ENCODE measurements around the gene GOT1.

GOT1 gene

DNA sequence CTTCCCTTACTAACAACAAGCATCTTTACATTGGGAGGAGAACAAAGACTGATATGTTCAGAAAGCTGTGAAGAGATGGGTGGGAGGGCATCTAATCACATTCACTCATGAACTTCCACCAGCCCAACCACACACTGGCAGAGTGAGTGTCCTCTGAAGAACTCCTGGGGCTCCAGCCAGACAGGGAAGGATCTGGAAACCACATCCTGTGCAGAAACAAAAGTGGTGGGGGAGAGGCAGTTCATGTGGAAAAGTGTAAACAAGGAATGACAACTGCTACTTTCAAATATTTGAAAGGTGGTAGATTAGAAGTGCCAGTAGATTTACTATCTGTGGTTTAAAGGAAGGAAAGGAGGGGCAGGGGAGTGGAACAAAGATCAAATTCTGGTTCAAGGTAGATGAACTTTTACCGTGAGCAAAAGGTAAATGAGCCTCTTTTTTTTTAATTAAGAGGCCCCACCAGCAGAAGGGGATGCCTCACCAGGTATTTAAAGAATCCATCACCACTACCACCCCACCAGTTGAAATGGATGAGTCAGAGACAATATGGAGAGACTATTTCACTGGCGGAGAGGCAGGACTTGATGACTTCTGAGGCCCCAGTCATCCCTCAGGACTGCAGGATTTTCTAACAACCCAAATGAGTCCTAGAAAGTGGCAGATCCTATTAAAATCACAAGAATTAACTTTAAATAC, 34.5 kb downstream of the GOT1 start:
- no peak for DNase-seq (ENCODE audit: low read depth in 4 of 4, low spot score in 1 of 4)

DNA sequence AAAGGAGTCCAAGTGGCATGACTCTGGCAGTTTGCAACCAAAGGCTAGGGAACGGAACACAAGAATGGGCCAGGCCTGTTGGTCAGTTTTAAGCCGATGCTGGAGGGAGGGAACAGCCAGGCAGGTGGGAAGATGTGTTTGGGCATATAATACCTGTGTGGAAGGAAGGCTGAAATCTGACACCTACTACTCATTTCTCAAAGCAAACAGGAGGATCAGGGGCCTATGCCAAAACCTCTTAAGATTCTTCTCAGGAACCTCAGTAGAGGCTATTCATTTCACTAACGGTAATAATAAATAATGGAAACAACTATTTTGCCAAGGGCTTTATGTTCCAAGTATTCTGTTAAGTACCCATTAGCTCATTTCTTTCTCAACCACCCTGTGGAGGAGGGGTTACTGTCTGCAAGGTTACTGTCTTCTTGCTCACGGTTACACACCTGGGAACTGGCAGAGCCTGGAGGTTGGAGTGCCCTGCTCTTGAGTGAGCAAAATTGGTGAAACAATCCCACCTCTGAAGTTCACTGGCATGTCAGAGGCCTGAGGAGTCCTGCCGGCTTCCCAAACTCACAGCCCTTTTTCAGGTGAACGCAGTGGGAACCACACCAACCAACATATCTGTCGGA, 35.5 kb downstream of the GOT1 start:
- no peak for DNase-seq (ENCODE audit: low read depth in 4 of 4, low spot score in 1 of 4)

DNA sequence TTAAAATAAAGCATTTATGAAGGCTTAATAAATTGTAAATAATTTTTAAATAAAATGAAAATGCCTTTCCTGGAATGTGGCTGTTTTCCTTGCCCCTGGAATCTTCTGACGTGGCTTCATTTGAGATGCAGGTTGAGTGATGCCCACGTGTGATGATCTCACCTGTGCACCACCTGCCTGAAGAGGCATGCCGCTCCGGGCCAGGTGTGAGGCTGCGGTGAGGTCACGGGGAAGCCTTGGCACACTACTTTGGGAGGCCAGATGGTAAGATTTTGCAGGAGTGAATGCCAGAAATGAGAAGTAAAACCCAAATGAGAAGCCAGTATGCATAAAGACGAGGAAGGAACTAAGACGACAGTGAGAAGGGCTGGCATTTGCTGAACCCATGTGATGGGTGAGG, 36.2 kb downstream of the GOT1 start:
- DNase-seq (ENCODE audit: low read depth in 4 of 4, low spot score in 1 of 4) = no peak

DNA sequence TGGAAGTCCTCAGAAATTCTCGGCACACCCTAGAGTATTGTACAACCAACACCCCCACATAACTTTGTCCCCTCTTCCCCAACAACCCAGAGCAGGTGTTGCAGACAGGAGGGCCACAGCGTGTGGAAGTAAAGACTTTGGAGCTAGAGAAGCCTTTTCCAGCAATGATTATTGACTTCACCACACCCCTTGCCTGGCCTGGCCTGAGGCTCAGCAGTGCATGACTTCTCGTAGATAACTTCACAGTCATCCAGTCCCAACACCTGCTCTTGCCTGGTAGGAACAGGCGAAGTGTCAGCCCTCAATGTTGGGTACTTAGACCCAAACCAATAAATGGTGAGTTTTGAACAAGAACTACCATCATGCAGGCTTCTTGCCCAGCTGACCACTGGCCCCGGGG, 36.7 kb downstream of the GOT1 start:
- no peak for DNase-seq (ENCODE audit: low read depth in 4 of 4, low spot score in 1 of 4)

DNA sequence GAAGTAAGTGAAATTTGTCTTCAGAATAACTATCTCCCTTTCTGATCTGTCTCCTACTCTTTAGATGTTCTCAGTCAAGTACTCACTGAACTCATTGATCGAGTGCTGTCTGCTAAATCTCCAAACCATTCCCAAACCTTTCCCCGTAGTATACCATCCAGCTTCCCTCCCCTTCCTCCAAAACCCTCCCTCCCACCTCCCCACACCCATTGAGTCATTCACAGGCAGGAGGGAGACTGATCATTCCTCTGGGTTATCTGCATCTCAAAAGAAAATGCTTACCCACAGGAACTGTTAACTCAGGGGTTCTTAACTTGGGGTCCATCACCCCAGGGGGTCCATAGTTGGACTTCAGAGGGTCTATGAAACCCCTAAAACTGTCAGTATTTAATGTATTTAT, 37.4 kb downstream of the GOT1 start:
- no peak for DNase-seq (ENCODE audit: low read depth in 4 of 4, low spot score in 1 of 4)

DNA sequence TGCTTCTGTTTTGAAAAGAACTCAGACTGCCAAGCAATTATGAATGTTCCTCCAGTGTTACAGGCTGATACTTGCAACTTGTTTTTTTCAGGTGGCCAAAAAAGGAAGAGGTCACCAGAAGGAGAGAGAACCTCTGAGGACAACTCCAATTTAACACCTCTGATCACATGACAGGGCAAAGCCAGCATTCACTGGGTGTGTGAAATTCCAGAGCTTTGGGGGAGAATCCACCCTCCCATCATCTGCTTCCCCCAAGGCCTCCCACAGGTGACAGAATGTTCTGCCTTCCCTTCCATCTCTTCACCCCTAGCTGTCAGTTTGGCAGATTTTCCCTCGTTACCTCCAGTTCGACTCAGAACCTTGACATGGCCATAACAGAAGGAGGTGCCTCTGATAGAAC, 39.1 kb downstream of the GOT1 start:
- no peak for DNase-seq (ENCODE audit: low read depth in 4 of 4, low spot score in 1 of 4)

DNA sequence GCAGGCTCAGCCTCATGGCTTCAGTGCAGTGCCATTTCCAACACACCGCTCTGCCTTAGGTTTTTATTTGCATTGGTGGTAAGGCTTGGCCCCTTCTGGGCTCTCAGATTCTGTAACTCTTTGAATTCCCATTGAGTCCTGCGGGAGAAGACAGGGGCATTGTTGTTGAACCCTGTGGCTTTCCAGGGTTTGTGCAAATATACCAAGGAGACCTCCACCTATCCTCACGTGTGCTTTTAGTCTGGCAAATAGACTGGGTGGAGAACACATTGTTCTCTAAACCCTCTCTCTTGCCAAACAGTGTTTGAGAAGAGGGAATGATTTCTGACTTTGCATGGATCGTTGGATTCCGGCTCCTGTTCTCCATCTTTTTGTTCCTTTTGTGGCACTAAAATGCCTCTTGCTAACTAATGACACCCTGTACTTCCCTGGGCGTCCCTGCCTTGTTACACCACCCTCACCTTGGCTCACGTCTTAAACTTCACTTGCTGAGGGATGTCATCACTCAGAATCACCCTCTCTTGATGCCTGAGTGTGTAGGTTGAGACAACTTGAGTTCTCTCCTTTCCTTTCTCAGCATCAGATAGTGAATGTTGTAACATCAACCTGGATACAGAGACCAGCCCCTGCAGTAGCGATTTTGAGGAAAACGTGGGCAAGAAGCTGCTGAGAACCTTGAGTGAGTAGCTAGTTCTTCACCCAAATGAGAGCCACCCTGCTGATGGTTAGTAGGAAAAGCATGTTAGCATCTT, 40.5 kb downstream of the GOT1 start:
- no peak for DNase-seq (ENCODE audit: low read depth in 4 of 4, low spot score in 1 of 4)

DNA sequence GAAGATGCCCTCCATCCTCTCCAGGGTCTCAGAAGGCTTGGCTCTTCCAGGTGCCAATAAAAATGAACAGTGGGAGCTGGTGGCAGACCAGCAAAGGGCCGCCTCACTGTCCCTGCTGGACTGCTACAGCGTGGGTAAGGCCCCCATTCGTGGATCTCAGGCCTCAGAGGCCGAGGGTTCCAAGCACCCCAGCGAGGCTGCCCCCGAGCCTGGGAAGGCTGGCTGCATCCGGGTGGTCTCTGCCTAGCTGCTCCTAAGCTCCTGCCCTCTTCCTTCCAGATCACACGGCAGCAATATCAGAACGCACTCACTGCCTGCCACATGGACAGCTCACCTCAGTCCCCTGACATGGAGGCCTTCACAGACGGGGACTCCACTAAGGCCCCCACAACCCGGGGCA, 42.9 kb downstream of the GOT1 start:
- DNase-seq (ENCODE audit: low read depth in 4 of 4, low spot score in 1 of 4) = no peak

DNA sequence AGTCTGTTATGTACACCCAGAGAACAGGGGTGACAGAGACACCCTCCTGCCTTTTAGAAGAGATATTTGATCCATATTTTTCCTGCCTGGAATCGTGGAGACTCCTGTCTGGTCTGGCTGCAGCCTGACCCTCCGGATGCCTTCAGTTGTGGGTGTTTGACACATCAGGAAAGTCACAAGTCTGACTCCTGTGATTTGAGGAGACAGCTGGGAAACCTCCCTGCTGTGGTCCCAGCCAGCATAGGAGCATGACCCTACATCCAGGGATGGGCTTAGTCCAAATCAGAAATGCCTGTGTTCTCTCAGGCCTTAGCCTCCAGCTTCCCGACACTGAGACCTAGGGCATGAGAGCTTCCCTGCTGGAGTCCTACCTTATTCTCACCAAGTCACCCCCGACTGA, 43.4 kb downstream of the GOT1 start:
- DNase-seq (ENCODE audit: low read depth in 4 of 4, low spot score in 1 of 4) = no peak

DNA sequence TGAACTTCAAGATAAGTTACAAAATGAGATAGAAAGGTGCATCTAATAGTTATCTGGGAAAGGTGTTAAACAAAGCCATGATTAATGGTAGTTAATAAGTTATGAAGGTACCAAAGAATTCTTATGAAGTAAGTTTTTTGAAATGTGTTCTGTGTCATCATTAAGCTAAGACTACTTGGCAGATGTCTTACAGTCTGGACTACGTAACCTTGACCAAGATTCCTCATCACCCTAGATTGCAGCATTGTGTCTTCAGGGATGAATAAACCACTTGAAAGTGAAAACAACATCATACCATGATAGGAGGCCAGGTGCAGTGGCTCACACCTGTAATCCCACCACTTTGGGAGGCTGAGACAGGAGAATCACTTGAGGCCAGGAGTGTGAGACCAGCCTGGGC, 48.2 kb downstream of the GOT1 start:
- no peak for DNase-seq (ENCODE audit: low read depth in 4 of 4, low spot score in 1 of 4)

DNA sequence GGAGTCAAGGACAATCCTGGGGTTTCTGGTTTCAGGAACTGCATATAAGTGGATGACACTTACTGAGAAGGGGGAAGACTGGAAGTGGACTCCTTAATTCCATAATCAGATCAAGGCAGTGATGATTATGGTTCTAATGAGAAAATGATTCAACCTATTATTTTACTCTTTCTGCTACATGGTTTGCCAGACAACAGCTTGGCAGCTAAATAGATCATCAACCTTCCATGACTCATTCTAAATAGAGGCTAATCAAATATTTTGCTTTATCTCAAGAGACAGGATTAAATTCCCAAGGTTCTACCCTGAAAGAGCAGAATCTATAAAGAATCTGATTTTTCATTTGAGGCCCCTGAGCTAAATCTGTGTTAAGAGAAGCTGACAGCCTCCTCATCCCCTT, 55.0 kb downstream of the GOT1 start:
- no peak for DNase-seq (ENCODE audit: low read depth in 4 of 4, low spot score in 1 of 4)

DNA sequence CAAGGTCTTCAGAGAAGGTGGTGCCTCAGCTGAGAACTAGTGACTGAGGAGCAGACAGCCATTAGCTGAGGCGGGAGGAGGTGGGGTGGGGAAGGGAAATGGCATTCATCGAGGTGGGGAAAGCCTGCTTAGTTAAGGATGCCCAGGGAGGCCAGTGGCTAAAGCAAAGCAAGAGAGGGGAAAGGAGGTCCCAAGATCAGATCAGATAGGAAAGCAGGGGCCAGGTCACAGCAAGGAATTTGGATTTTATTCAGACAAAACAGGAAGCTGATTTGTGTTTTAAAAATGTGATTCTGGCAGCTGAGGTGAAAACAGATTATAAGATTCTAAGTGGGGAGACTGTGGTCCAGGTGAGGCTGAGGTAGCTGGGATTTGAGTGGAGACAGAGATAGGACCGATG, 55.5 kb downstream of the GOT1 start:
- DNase-seq (ENCODE audit: low read depth in 4 of 4, low spot score in 1 of 4) = no peak

DNA sequence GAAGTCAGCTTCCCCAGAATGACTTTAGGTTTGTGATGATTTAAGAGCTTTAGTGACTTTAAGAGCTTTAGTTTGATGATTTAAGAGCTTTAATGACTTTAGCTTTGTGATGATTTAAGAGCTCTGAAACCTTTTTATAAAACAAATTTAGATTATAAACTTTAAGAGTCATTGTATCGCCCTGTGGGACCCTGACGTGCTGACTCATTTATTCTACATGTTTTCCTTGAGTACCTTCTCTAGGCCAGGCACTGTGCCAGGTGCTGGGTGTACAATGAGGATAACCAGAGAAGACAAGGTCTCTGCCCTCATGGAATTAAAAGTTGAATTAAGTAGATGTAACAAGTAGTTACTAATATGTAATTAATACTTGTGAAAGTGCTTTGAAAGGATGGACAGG, 55.9 kb downstream of the GOT1 start:
- no peak for DNase-seq (ENCODE audit: low read depth in 4 of 4, low spot score in 1 of 4)

DNA sequence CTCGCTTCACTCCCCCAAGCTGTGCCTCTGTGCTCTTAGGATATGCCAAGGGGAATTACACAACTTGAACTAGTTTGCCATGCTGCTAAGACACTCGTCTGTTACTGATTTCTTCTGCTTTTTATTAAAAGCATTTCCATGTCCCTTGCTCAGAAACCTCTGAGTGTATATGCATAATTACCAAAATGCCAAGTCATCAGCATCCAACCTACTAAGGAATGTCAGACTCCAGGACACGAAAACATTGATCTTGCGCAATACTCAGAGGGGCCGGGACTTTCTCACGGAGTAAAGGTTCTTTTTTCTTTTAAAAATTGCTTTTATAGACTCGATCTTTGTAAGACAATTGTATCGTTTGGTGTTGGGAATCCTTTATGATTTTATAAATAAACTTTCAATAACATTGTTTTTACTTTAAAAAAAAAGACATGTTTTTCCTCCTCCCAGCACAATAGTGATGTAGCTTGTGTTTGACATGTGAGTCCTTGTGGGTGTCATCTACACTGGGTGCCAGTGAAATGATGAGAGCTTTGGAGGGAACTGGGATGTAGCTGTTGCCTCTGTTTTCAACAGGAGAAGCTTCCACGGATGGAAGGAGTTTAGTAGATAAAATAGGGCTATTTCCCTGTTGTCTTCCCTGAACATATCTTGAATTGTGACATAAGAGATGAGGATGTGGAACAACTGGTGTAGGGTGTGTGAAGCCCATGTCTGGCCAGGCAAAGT, 57.7 kb downstream of the GOT1 start:
- DNase-seq (ENCODE audit: low read depth in 4 of 4, low spot score in 1 of 4) = no peak

DNA sequence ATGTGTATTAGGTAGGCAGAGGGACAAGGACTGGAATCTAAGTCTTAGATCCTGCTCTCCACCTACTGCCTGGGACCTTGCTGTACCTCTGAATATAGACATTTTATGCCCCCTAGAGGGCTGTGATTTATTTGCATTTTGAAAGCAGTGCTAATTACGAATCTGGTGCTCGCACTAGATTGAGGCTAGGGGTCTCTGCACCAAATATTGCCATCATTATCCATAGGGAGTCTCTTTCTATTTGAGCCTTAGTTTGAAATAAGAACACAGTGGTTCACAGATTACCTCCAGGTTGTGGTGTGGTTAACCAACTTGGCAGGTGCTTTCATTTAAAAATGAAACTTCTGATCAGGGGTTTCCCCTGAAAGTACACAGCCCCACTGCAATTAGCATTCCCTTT, 59.4 kb downstream of the GOT1 start:
- DNase-seq (ENCODE audit: low read depth in 4 of 4, low spot score in 1 of 4) = no peak

DNA sequence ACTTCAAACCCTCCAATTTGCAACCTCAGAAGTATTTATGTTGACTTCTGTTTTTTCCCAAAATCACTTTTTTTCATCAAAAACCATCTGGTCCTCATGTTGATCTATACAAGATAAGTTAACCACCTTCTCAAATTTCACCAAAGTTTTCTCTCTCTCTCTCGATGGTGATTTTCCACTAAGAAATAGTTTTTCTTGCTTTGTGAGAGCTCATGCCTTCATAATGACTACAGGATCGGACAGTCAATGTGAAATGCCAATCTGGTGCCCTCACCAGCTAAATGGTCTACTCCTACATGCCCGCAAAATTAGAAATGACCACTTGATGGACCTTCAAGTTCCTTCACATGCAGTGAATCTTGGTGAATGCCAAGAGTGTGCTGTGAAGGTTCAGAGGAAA, 60.9 kb downstream of the GOT1 start:
- DNase-seq (ENCODE audit: low read depth in 4 of 4, low spot score in 1 of 4) = no peak

DNA sequence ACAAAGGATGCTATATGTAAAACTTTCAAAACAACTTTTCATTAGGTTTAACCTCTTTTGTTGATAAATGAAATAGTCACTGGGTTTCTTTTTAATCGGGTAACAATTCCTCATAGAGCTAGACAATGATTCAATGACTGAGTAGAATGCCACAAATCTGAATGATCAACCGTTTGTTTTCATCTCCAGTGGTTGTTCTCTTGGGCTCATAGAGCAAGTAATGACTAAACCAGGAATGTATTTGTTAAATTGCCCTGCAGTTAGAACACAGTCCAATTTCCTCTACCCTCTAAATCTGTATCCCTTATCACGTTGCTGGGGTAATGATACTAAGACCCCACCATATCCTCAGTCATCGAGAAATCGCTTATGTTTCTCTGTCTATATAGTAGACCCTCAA, 61.3 kb downstream of the GOT1 start:
- no peak for DNase-seq (ENCODE audit: low read depth in 4 of 4, low spot score in 1 of 4)

DNA sequence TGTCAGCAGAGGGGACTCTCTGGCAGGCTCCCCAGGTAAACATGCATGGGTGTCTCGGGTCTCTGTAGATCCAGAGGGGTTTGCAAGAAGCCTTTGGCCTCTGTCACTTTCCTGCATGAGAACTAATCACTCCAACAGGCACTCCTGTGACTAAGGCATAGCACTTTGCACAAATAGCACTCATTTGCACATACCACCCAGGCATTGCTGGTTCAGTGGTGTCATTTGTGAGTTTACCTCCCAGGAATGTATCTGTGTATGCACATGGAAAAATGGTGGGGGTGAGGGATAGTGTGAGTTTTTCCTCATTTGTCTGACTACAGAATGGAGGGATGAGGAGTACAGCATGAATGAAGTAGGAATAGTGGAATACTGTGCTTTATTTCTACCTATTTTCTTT, 61.8 kb downstream of the GOT1 start:
- no peak for DNase-seq (ENCODE audit: low read depth in 4 of 4, low spot score in 1 of 4)

DNA sequence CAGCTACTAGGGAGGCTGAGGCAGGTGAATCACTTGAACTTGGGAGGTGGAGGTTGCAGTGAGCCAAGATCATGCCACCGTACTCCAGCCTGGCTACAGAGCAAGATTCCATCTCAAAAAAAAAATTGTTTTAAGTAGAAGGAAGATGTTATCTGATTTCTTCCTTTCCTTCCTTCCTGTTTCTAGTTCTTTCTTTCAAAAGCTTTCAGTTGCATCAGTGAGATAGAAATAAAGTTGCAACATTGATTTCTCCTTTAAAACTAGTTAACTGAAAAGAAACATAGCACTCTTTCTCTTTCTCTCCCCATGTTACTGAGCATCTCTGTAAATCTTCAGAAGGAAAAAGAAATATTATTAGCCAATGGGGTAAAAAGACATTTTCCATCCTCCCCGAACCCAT, 63.8 kb downstream of the GOT1 start:
- no peak for DNase-seq (ENCODE audit: low read depth in 4 of 4, low spot score in 1 of 4)

DNA sequence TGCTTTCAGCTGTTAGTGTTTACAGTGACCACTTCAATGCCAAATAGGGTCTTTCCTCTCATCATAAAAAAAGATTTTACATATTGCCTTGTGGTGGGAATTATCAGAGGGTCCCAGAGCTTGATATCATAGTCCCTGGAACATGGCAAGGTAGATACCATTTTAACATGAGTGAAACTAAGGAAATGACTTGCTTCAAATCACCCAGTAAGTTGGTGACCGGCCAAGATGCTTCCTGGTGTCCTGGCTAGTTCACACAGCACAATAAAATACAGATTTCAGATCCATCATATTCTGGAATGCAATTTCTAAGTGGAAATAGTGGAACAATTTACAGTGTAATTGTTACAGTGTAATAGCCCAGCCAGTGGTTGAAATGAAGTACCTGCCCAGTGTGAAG, 64.7 kb downstream of the GOT1 start:
- no peak for DNase-seq (ENCODE audit: low read depth in 4 of 4, low spot score in 1 of 4)

DNA sequence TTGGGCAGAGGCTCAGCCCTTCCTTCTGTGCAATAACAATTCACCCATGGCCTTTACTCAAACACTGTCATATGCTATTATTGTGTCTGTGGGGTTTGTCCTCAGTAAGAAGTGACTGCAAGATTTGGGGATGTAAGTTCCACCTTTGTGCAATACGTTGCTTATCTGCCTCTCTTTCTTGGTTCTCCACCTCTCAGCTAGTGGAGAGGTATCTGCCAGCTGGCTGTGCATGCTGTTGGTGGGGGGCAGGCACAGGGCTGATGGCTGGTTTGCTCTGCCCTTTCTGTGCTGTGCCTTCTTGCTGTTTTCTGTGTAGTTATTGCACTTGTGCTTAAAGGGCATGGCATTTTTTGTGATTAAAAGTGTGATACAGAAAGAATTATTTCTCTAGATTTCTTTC, 65.1 kb downstream of the GOT1 start:
- DNase-seq (ENCODE audit: low read depth in 4 of 4, low spot score in 1 of 4) = no peak

DNA sequence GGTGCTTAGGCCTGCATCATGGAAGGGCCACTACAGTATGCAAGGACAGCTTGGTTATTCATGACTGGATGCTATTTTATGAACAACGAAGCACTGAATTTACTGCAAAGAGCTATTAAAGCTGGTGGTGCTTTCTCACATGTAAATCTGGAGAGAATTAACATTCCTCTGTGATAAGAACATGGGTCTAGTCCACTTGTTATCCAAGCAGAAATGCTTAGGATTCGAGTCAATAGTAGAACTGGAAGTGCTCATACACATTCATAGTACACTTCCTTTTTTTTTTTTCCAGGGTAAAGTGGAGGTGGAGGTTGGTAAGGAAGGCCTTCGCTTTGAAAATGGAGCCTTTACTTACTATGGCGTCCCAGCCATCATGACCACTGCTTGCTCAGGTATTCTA, 66.3 kb downstream of the GOT1 start:
- DNase-seq (ENCODE audit: low read depth in 4 of 4, low spot score in 1 of 4) = no peak
